ENCODE measurements around the gene EFCAB9.

DNA sequence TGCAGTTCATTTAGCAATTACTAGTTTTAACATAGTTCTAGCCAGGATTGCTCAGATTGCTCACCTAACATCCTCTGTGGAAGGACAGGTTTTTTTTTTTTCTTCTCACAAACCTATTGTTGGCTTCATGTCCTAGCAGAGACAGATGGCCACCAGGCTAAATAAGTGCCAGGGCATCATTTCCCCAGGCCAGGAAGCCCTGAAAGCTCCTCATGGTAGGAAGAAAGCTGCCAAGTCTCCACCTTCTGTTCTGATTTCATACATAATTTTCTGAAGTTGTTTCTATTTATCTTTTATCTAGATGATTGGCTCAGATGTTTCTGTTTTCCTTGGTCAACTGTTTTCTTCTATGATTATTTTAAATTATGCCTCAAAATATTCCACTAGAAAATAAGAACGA is 31.0 kb downstream of the EFCAB9 start:
- TF ChIP-seq, protein P1, sequence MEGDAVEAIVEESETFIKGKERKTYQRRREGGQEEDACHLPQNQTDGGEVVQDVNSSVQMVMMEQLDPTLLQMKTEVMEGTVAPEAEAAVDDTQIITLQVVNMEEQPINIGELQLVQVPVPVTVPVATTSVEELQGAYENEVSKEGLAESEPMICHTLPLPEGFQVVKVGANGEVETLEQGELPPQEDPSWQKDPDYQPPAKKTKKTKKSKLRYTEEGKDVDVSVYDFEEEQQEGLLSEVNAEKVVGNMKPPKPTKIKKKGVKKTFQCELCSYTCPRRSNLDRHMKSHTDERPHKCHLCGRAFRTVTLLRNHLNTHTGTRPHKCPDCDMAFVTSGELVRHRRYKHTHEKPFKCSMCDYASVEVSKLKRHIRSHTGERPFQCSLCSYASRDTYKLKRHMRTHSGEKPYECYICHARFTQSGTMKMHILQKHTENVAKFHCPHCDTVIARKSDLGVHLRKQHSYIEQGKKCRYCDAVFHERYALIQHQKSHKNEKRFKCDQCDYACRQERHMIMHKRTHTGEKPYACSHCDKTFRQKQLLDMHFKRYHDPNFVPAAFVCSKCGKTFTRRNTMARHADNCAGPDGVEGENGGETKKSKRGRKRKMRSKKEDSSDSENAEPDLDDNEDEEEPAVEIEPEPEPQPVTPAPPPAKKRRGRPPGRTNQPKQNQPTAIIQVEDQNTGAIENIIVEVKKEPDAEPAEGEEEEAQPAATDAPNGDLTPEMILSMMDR (IDR thresholded peaks at IDR 0.05) = no peak
- TF ChIP-seq POLR2A (IDR thresholded peaks at IDR 0.05) = no peak

Data from uterus (tissue), 2 donors.